Esophagus squamous epithelium (tissue), 5 donors: ENCODE data around the gene MUC4. TPM values are rescaled to one million over a fixed set of nuclear protein-coding genes. Genes with fewer than 3 reads are reported as not detected.
A peak's percentile ranks its signal among the peaks of the same experiment; 100 is the strongest.
"Not testable (repeated sequence)": the region's sequence is repeated elsewhere in the genome, so short reads cannot be mapped to it uniquely, and the experiment has no call there.

Experiments used
- DNase-seq: peaks from one replicate; lab custom pipeline; 2025; lab: John Stamatoyannopoulos, UW
- H3K27ac ChIP-seq, 4 donors: fragments of 200-600 bp; sonication (generic); one replicate each; pipeline ENCODE4 v1.5.1; 2016 to 2019; ENCODE audit warnings: mild to moderate bottlenecking in 1 of 4
- H3K27me3 ChIP-seq, 4 donors: fragments of 200-600 bp; sonication (generic); 1 replicate in 3 of 4; 2 replicates in 1 of 4; pipeline versions ENCODE4 v1.5.1 to v1.6.0; 2017 to 2021; ENCODE audit warnings: antibody characterized with exemption in 1 of 4
- H3K36me3 ChIP-seq, 3 donors: fragments of 200-600 bp; sonication (generic); one replicate each; pipeline ENCODE4 v1.5.1; 2016 to 2019
- H3K4me1 ChIP-seq, 3 donors: fragments of 200-600 bp; sonication (generic); one replicate each; pipeline ENCODE4 v1.5.1; 2017 to 2019
- H3K4me3 ChIP-seq, 4 donors: fragments of 200-600 bp; sonication (generic); 1 replicate in 3 of 4; 2 replicates in 1 of 4; pipeline ENCODE4 v1.5.1; 2016 to 2019; ENCODE audit warnings: mild to moderate bottlenecking in 2 of 4, moderate library complexity in 1 of 4
- H3K9me3 ChIP-seq, 3 donors: fragments of 200-600 bp; sonication (generic); one replicate each; pipeline ENCODE4 v1.5.1; 2016 to 2019
- CTCF ChIP-seq, 6 experiments: fragments of 450-650 bp in 4 of 6; fragments of 200-600 bp in 2 of 6; sonication (generic) in 2 of 6; IDR thresholded peaks; one replicate each; pipeline ENCODE4 v1.5.1; 2016 to 2019; ENCODE audit warnings: antibody characterized with exemption in 6 of 6, mild to moderate bottlenecking in 4 of 6, moderate library complexity in 4 of 6
- POLR2A ChIP-seq, 4 donors: fragments of 450-650 bp; IDR thresholded peaks; one replicate each; pipeline ENCODE4 v1.6.1; 2017; ENCODE audit warnings: antibody characterized with exemption in 4 of 4, mild to moderate bottlenecking in 4 of 4, moderate library complexity in 3 of 4
- WGBS, 2 donors: methylation state at CpG; one replicate each; pipeline ENCODE4 v1.1.5; 2018; 5-methylcytosine and 5-hydroxymethylcytosine counted together
- intact Hi-C: fragments of 100-400 bp; cut with DNase I; formaldehyde crosslinking; loops from one replicate; pipeline ENCODE4 v1.15.0; 2022
- total RNA-seq, 4 donors: library from RNA; depleted of rRNA; stranded (reverse); fragments of >200 nt; gene quantifications; one replicate each; pipeline ENCODE4 v1.1.0, GENCODE V29; 2016
- donor health status: DM: yes; HTN: yes; CAD: no.

The MUC4 gene
- total RNA-seq, 4 donors from 2014 or later = 11.1 to 51.6 (median 32.2) TPM

GRCh38 chr3:195817578-195818135 is 5.9 kb upstream of the MUC4 start:
- intact Hi-C loops = no loop called here
- DNase-seq = no peak
- H3K4me3 ChIP-seq = no peak overlapping the region
- no peak for TF ChIP-seq CTCF (IDR thresholded peaks at IDR 0.05)
- no peak for TF ChIP-seq POLR2A (IDR thresholded peaks at IDR 0.05)
- H3K27ac ChIP-seq = no peak overlapping the region
- peaks cover 0 to 39% (median 0%) of the 10 kb centered on the region in 4 donors for H3K27me3 ChIP-seq
- WGBS, 2 donors = 85 to 90% methylated on average over 9 to 10 of the region's 17 CpGs
- no peaks in the 10 kb centered on the region for H3K36me3 ChIP-seq
- H3K4me1 ChIP-seq = no peaks in the 10 kb centered on the region
- no peaks in the 10 kb centered on the region for H3K9me3 ChIP-seq

GRCh38 chr3:195816276-195816913 is 4.7 kb upstream of the MUC4 start:
- H3K4me1 ChIP-seq, intact Hi-C loops, H3K9me3 ChIP-seq, H3K27ac ChIP-seq, H3K4me3 ChIP-seq, H3K36me3 ChIP-seq, DNase-seq: not testable (repeated sequence)
- WGBS, 2 donors = 88 to 91% methylated on average over 23 of the region's 23 CpGs
- H3K27me3 ChIP-seq = peaks cover 0 to 41% (median 0%) of the 10 kb centered on the region in 4 donors

GRCh38 chr3:195815169-195815771 is 3.5 kb upstream of the MUC4 start:
- H3K27ac ChIP-seq = peak overlapping the region in 1 of 4 donors; percentile 27
- H3K36me3 ChIP-seq = no peaks in the 10 kb centered on the region
- H3K9me3 ChIP-seq = no peaks in the 10 kb centered on the region
- TF ChIP-seq CTCF (IDR thresholded peaks at IDR 0.05) (no peak), POLR2A (IDR thresholded peaks at IDR 0.05) (no peak)
- DNase-seq = no peak
- peaks cover 0 to 42% (median 0%) of the 10 kb centered on the region in 4 donors for H3K27me3 ChIP-seq
- intact Hi-C loops = no loop called here
- H3K4me1 ChIP-seq = peaks cover 0 to 10% (median 0%) of the 10 kb centered on the region in 3 donors
- no peak overlapping the region for H3K4me3 ChIP-seq
- 73 to 83% methylated on average over 3 to 7 of the region's 18 CpGs for WGBS, 2 donors

GRCh38 chr3:195813916-195814640 is 2.3 kb upstream of the MUC4 start:
- Histone ChIP-seq H3K9me3 (no peaks in the 10 kb centered on the region), H3K4me3 (no peak overlapping the region), H3K27me3 (peaks cover 0 to 38% (median 0%) of the 10 kb centered on the region in 4 donors), H3K27ac (no peak overlapping the region), H3K36me3 (no peaks in the 10 kb centered on the region), H3K4me1 (peaks cover 0 to 10% (median 0%) of the 10 kb centered on the region in 3 donors)
- DNase-seq = no peak
- no peak for TF ChIP-seq POLR2A (IDR thresholded peaks at IDR 0.05)
- TF ChIP-seq CTCF (IDR thresholded peaks at IDR 0.05) = no peak
- intact Hi-C loops = no loop called here
- 81 to 85% methylated on average over 19 to 22 of the region's 24 CpGs for WGBS, 2 donors

GRCh38 chr3:195812366-195812765 is 637 bp upstream of the MUC4 start:
- Histone ChIP-seq H3K9me3 (no peaks in the 10 kb centered on the region), H3K4me3 (no peak overlapping the region), H3K4me1 (peaks cover 0 to 10% (median 0%) of the 10 kb centered on the region in 3 donors), H3K27me3 (peaks cover 0 to 38% (median 0%) of the 10 kb centered on the region in 4 donors), H3K36me3 (no peaks in the 10 kb centered on the region), H3K27ac (peak overlapping the region in 1 of 4 donors; percentile 41)
- TF ChIP-seq POLR2A (IDR thresholded peaks at IDR 0.05) (no peak), CTCF (IDR thresholded peaks at IDR 0.05) (no peak)
- WGBS, 2 donors = 75 to 83% methylated on average over 13 of the region's 20 CpGs
- intact Hi-C loops = no loop called here
- DNase-seq = no peak
